GM18526 (cell line): ENCODE data around the gene DNAH11.

ENCODE experiments used
- POLR2A ChIP-seq: IDR thresholded peaks from 3 replicates; pipeline ENCODE4 v1.6.1; 2011; ENCODE audit not compliant: insufficient read length; ENCODE audit errors: extremely low read depth

DNAH11 gene

GRCh38 chr7:21544715-21545114 lies 1.9 kb downstream of the DNAH11 start:
- no peak for TF ChIP-seq POLR2A

- TF ChIP-seq POLR2A = no peak
Observed at GRCh38 chr7:21547501-21547900, 4.7 kb downstream of the DNAH11 start.

GRCh38 chr7:21548491-21548890 lies 5.7 kb downstream of the DNAH11 start:
- no peak for TF ChIP-seq POLR2A

GRCh38 chr7:21550076-21550475 lies 7.2 kb downstream of the DNAH11 start:
- TF ChIP-seq POLR2A = no peak

GRCh38 chr7:21550821-21551531 lies 8.1 kb downstream of the DNAH11 start:
- TF ChIP-seq POLR2A = no peak

GRCh38 chr7:21562385-21562784 lies 19.5 kb downstream of the DNAH11 start:
- no peak for TF ChIP-seq POLR2A

GRCh38 chr7:21565614-21566013 lies 22.8 kb downstream of the DNAH11 start:
- no peak for TF ChIP-seq POLR2A

GRCh38 chr7:21566094-21566493 lies 23.3 kb downstream of the DNAH11 start:
- no peak for TF ChIP-seq POLR2A

GRCh38 chr7:21568762-21569161 lies 25.9 kb downstream of the DNAH11 start:
- no peak for TF ChIP-seq POLR2A

GRCh38 chr7:21572331-21573313 lies 29.8 kb downstream of the DNAH11 start:
- TF ChIP-seq POLR2A = no peak

GRCh38 chr7:21579341-21580072 lies 36.7 kb downstream of the DNAH11 start:
- TF ChIP-seq POLR2A = no peak

GRCh38 chr7:21580073-21580521 lies 37.3 kb downstream of the DNAH11 start:
- TF ChIP-seq POLR2A = no peak

GRCh38 chr7:21585070-21585724 lies 42.4 kb downstream of the DNAH11 start:
- no peak for TF ChIP-seq POLR2A

- TF ChIP-seq POLR2A = no peak
Observed at GRCh38 chr7:21587139-21587784, 44.4 kb downstream of the DNAH11 start.
